Testis (tissue), 2 donors: Measurements from ENCODE around the gene FAM98C.

Source experiments
- POLR2A ChIP-seq: fragments of 450-650 bp; IDR thresholded peaks from one replicate; pipeline ENCODE4 v1.6.1; 2017; ENCODE audit warnings: antibody characterized with exemption, mild to moderate bottlenecking, moderate library complexity
- TF ChIP-seq, protein P1 (sequence below), 3 experiments: fragments of 450-650 bp in 2 of 3; fragments of 200-600 bp in 1 of 3; sonication (generic) in 1 of 3; IDR thresholded peaks; one replicate each; pipeline ENCODE4 v1.5.1; 2016 to 2019; ENCODE audit warnings: antibody characterized with exemption in 3 of 3, mild to moderate bottlenecking in 2 of 3, moderate library complexity in 1 of 3

DNA sequence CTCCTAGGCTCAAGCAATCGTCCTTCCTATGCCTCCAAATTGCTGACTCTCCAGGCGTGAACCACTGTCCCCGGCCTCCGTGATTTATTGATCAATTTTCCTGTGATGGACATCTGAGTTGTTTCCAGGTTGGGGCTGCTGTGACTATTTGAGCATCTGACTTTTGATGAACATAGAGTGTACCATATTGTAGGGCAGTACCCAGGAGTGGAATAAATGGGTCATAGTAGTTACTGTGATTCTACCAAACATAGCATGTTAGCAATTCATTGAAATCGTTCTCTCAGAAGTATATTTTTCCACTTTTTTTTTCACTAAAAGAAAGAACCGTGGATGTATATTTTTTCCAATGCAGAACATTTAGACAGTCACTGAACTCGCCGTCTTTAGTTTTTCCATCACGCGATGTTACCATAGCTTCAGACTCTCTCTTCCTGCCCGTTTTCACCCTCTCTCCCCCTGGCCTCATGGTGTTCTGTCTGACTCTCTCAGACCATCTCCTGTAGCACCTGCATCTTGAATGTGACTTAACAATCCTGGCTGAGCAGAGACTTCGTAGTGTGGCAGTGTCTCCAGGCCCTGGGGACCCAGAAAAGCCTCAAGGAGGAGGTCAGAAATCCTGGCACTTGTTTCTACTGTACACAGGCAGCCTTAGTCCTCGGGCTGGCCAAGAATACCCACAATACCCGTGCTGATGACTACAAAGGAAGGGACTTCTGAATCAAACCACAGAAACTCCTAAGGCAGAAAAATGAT, 26.3 kb downstream of the FAM98C start:
- TF ChIP-seq, protein P1, sequence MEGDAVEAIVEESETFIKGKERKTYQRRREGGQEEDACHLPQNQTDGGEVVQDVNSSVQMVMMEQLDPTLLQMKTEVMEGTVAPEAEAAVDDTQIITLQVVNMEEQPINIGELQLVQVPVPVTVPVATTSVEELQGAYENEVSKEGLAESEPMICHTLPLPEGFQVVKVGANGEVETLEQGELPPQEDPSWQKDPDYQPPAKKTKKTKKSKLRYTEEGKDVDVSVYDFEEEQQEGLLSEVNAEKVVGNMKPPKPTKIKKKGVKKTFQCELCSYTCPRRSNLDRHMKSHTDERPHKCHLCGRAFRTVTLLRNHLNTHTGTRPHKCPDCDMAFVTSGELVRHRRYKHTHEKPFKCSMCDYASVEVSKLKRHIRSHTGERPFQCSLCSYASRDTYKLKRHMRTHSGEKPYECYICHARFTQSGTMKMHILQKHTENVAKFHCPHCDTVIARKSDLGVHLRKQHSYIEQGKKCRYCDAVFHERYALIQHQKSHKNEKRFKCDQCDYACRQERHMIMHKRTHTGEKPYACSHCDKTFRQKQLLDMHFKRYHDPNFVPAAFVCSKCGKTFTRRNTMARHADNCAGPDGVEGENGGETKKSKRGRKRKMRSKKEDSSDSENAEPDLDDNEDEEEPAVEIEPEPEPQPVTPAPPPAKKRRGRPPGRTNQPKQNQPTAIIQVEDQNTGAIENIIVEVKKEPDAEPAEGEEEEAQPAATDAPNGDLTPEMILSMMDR (IDR thresholded peaks at IDR 0.05) = no peak
- TF ChIP-seq POLR2A = no peak
